Cardiac muscle cell (in vitro differentiated cells and primary cell): ENCODE data around the gene TRHDE. TPM values are rescaled to one million over a fixed set of nuclear protein-coding genes. Genes with fewer than 3 reads are reported as not detected.

ENCODE experiments used
- DNase-seq, 2 donors: peaks; one replicate each; pipeline versions ENCODE4 v3.0.0 to v3.0.0-alpha.2; 2010 to 2017; ENCODE audit warnings: low read depth in 1 of 2, low spot score in 1 of 2
- H3K27ac ChIP-seq: fragments of 200-600 bp; sonication (generic); 2 replicates; pipeline ENCODE4 v1.5.1; 2016
- H3K27me3 ChIP-seq: fragments of 200-600 bp; sonication (generic); 2 replicates; pipeline ENCODE4 v1.6.0; 2016; ENCODE audit warnings: control low read depth
- H3K36me3 ChIP-seq: fragments of 200-600 bp; sonication (generic); 2 replicates; pipeline ENCODE4 v1.5.1; 2016; ENCODE audit warnings: control low read depth
- H3K4me1 ChIP-seq: fragments of 200-600 bp; sonication (generic); 2 replicates; pipeline ENCODE4 v1.8.1; 2017; ENCODE audit warnings: low read depth, mild to moderate bottlenecking, mixed run types
- H3K4me3 ChIP-seq: fragments of 200-600 bp; sonication (generic); 2 replicates; pipeline ENCODE4 v1.5.1; 2016; ENCODE audit warnings: mild to moderate bottlenecking
- H3K9me3 ChIP-seq: fragments of 200-600 bp; sonication (generic); 2 replicates; pipeline ENCODE4 v1.5.1; 2017; ENCODE audit warnings: low read depth, mild to moderate bottlenecking, control low read depth
- CTCF ChIP-seq: IDR thresholded peaks from 2 replicates; pipeline ENCODE4 v1.5.1; 2012; ENCODE audit warnings: low read depth, mild to moderate bottlenecking, low read length
- polyA plus RNA-seq: library from polyadenylated mRNA; unstranded; fragments of >200 nt; fragmentation: Nextera tagmentation; extraction: Ambion mirVana; gene quantifications from 2 replicates; pipeline ENCODE4 v1.2.1, GENCODE V29; 2016
- total RNA-seq: library from RNA; depleted of rRNA; stranded (reverse); fragments of >200 nt; gene quantifications from 2 replicates; pipeline ENCODE4 v1.2.3, GENCODE V29; 2016

TRHDE gene
- total and polyA plus RNA-seq, 2 experiments from 2014 or later = not detected

GRCh38 chr12:72281126-72281525, 9.0 kb downstream of the TRHDE start:
- Histone ChIP-seq H3K9me3 (no peaks in the 10 kb centered on the region), H3K4me3 (no peak overlapping the region), H3K36me3 (no peaks in the 10 kb centered on the region), H3K27ac (no peak overlapping the region), H3K4me1 (no peaks in the 10 kb centered on the region), H3K27me3 (peaks cover 11% of the 10 kb centered on the region)
- TF ChIP-seq CTCF = no peak
- no peak for DNase-seq

- no peaks in the 10 kb centered on the region for H3K36me3 ChIP-seq
- no peak overlapping the region for H3K4me3 ChIP-seq
- no peak overlapping the region for H3K27ac ChIP-seq
- no peaks in the 10 kb centered on the region for H3K4me1 ChIP-seq
- peak in 1 of 2 donors; percentile 13 for DNase-seq
- no peaks in the 10 kb centered on the region for H3K27me3 ChIP-seq
- TF ChIP-seq CTCF = peak; percentile 37
- H3K9me3 ChIP-seq = no peaks in the 10 kb centered on the region
Observed at GRCh38 chr12:72282721-72283120, 10.6 kb downstream of the TRHDE start.

GRCh38 chr12:72285861-72286260, 13.7 kb downstream of the TRHDE start:
- no peak overlapping the region for H3K4me3 ChIP-seq
- TF ChIP-seq CTCF = no peak

GRCh38 chr12:72286526-72286925, 14.4 kb downstream of the TRHDE start:
- no peak overlapping the region for H3K27ac ChIP-seq
- no peaks in the 10 kb centered on the region for H3K36me3 ChIP-seq
- no peak for TF ChIP-seq CTCF
- H3K9me3 ChIP-seq = no peaks in the 10 kb centered on the region
- H3K4me3 ChIP-seq = no peak overlapping the region
- no peaks in the 10 kb centered on the region for H3K4me1 ChIP-seq
- H3K27me3 ChIP-seq = no peaks in the 10 kb centered on the region
- no peak for DNase-seq

More at GRCh38 chr12:72285861-72286260, 13.7 kb downstream of the TRHDE start:
- no peaks in the 10 kb centered on the region for H3K9me3 ChIP-seq
- no peaks in the 10 kb centered on the region for H3K27me3 ChIP-seq
- H3K36me3 ChIP-seq = no peaks in the 10 kb centered on the region
- DNase-seq = no peak
- no peak overlapping the region for H3K27ac ChIP-seq
- H3K4me1 ChIP-seq = no peaks in the 10 kb centered on the region

GRCh38 chr12:72288436-72288835, 16.3 kb downstream of the TRHDE start:
- Histone ChIP-seq H3K4me3 (no peak overlapping the region), H3K27me3 (no peaks in the 10 kb centered on the region), H3K36me3 (no peaks in the 10 kb centered on the region), H3K4me1 (no peaks in the 10 kb centered on the region), H3K27ac (no peak overlapping the region), H3K9me3 (no peaks in the 10 kb centered on the region)
- DNase-seq = no peak
- no peak for TF ChIP-seq CTCF

- Histone ChIP-seq H3K9me3 (no peaks in the 10 kb centered on the region), H3K36me3 (no peaks in the 10 kb centered on the region), H3K4me1 (no peaks in the 10 kb centered on the region), H3K27ac (no peak overlapping the region), H3K4me3 (no peak overlapping the region), H3K27me3 (no peaks in the 10 kb centered on the region)
- no peak for DNase-seq
- no peak for TF ChIP-seq CTCF
Observed at GRCh38 chr12:72288911-72289310, 16.7 kb downstream of the TRHDE start.
